Gastroesophageal sphincter (tissue), 4 donors: Measurements from ENCODE around the gene OBP2B. TPM values are rescaled to one million over a fixed set of nuclear protein-coding genes. Genes with fewer than 3 reads are reported as not detected.
"Not testable (repeated sequence)": the region's sequence is repeated elsewhere in the genome, so short reads cannot be mapped to it uniquely, and the experiment has no call there.

ENCODE experiments used
- ATAC-seq: fragments of 150-250 bp; one replicate; pipeline ENCODE4 v1.9.1; 2016; ENCODE audit warnings: mild to moderate bottlenecking, moderate library complexity
- H3K27ac ChIP-seq, 4 donors: fragments of 200-600 bp; sonication (generic) in 3 of 4; 1 replicate in 3 of 4; 2 replicates in 1 of 4; pipeline ENCODE4 v1.5.1; 2016 to 2019
- H3K27me3 ChIP-seq: fragments of 200-600 bp; sonication (generic); one replicate; pipeline ENCODE4 v1.5.1; 2019
- H3K36me3 ChIP-seq, 2 donors: fragments of 200-600 bp; sonication (generic); one replicate each; pipeline ENCODE4 v1.5.1; 2019; ENCODE audit warnings: control low read depth in 1 of 2
- H3K4me1 ChIP-seq, 3 donors: fragments of 200-600 bp; sonication (generic); 1 replicate in 2 of 3; 2 replicates in 1 of 3; pipeline ENCODE4 v1.5.1; 2016 to 2019; ENCODE audit warnings: control low read depth in 2 of 3
- H3K4me3 ChIP-seq, 2 donors: fragments of 200-600 bp; sonication (generic); one replicate each; pipeline ENCODE4 v1.5.1; 2019; ENCODE audit warnings: mild to moderate bottlenecking in 1 of 2, moderate library complexity in 1 of 2
- H3K9me3 ChIP-seq, 3 donors: fragments of 200-600 bp; sonication (generic); one replicate each; pipeline ENCODE4 v1.5.1; 2017 to 2019; ENCODE audit warnings: control low read depth in 2 of 3
- CTCF ChIP-seq, 4 experiments: fragments of 200-600 bp in 2 of 4; fragments of 450-650 bp in 2 of 4; sonication (generic) in 1 of 4; IDR thresholded peaks; one replicate each; pipeline ENCODE4 v1.5.1; 2017 to 2019; ENCODE audit warnings: antibody characterized with exemption in 4 of 4, mild to moderate bottlenecking in 2 of 4, moderate library complexity in 2 of 4
- EP300 ChIP-seq: sonication (generic); formaldehyde crosslinking; IDR thresholded peaks from one replicate; pipeline ENCODE4 v1.6.1; 2017; ENCODE audit warnings: antibody characterized with exemption, mild to moderate bottlenecking
- POLR2A ChIP-seq, 2 donors: fragments of 450-650 bp; IDR thresholded peaks; one replicate each; pipeline ENCODE4 v1.6.1; 2017; ENCODE audit warnings: antibody characterized with exemption in 2 of 2, mild to moderate bottlenecking in 2 of 2, moderate library complexity in 1 of 2
- POLR2AphosphoS5 ChIP-seq: sonication (generic); formaldehyde crosslinking; IDR thresholded peaks from one replicate; pipeline ENCODE4 v1.6.1; 2017; ENCODE audit warnings: antibody characterized with exemption
- WGBS, 2 donors: methylation state at CpG; one replicate each; pipeline ENCODE4 v1.1.5; 2018; ENCODE audit warnings: low coverage in 1 of 2; 5-methylcytosine and 5-hydroxymethylcytosine counted together
- total RNA-seq, 4 donors: library from RNA; depleted of rRNA; stranded (reverse); fragments of >200 nt; gene quantifications; one replicate each; pipeline ENCODE4 v1.1.0, GENCODE V29; 2016

OBP2B gene
- not detected for total RNA-seq

DNA sequence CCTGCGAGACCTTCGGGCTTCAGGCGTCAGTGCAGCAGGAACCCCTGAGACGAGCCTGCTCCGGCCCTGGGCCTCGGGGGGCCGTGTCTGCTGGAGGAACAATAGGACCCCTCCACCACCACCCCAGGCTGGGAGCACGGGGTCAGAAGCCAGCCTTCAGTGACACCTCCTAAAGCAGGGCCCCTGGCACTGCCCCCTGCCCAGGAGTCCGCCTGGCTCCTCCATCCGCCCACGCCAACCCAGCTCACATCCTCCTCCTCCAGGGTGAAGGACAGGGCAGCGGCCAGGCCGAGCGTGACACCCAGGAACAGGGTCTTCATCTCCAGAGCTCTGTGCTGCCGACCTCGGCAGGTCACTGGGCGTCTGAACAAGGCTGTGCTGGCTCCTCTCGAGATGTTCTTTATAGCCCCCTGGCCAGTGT, at the start of gene OBP2B:
Gene OBP2B (minus strand): TSS at position 371 of the 421 bp plus-strand sequence. CDS start 51 bp downstream, at position 320.
- ATAC-seq, H3K4me1 ChIP-seq, H3K27ac ChIP-seq, H3K36me3 ChIP-seq, H3K4me3 ChIP-seq: not testable (repeated sequence)
- H3K9me3 ChIP-seq: peaks cover 0 to 16% (median 0%) of the 10 kb centered on the region in 3 donors
- no CpG with 5 or more reads among the region's 18 CpGs for WGBS, 2 donors
- peaks cover 74% of the 10 kb centered on the region for H3K27me3 ChIP-seq

GRCh38 chr9:133258061-133259015, 49.3 kb upstream of the OBP2B start:
- Histone ChIP-seq H3K36me3 (no peaks in the 10 kb centered on the region), H3K27me3 (peaks cover 19% of the 10 kb centered on the region), H3K4me1 (no peaks in the 10 kb centered on the region), H3K27ac (peak overlapping the region in 1 of 4 donors; percentile 26), H3K9me3 (peaks cover 0 to 8% (median 0%) of the 10 kb centered on the region in 3 donors), H3K4me3 (no peak overlapping the region)
- ATAC-seq: no peak
- TF ChIP-seq POLR2A (IDR thresholded peaks at IDR 0.05) (no peak), POLR2AphosphoS5 (no peak), CTCF (IDR thresholded peaks at IDR 0.05) (no peak), EP300 (no peak)
- WGBS, 2 donors: 80 to 93% methylated on average over 3 of the region's 21 CpGs

- peak; percentile 52 for ATAC-seq
- no peaks in the 10 kb centered on the region for H3K36me3 ChIP-seq
- no peak overlapping the region for H3K4me3 ChIP-seq
- WGBS, 2 donors: 40 to 45% methylated on average over 1 to 9 of the region's 13 CpGs
- H3K27me3 ChIP-seq: peaks cover 14% of the 10 kb centered on the region
- peak overlapping the region in 2 of 4 donors; percentile 26 to 37 for H3K27ac ChIP-seq
- H3K4me1 ChIP-seq: no peaks in the 10 kb centered on the region
- H3K9me3 ChIP-seq: peaks cover 0 to 8% (median 0%) of the 10 kb centered on the region in 3 donors
- no peak for TF ChIP-seq CTCF (IDR thresholded peaks at IDR 0.05)
- no peak for TF ChIP-seq EP300
- no peak for TF ChIP-seq POLR2A (IDR thresholded peaks at IDR 0.05)
- no peak for TF ChIP-seq POLR2AphosphoS5
Observed at GRCh38 chr9:133257465-133257956, 48.5 kb upstream of the OBP2B start.

DNA sequence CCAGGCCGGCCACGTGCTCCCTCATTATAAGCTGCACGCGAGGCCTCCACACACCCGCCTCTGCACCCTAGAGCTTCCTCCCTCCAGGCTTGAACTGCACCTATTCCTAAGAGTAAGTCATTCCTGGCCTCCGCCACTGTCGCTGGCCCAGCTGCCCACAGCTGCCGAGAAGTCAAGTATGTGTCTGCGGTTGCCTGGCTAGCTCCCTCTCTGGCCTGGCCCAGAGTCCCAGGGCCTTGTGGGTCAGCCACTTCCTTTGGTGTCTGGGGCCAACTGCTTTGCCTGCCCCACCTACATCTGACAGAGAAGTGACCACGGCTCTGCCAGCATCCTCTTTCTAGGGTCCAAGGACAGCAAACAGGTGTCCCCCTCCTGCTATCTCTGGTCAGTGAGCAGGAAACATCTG, 47.6 kb upstream of the OBP2B start:
- TF ChIP-seq EP300 (no peak), POLR2A (IDR thresholded peaks at IDR 0.05) (no peak), POLR2AphosphoS5 (no peak), CTCF (IDR thresholded peaks at IDR 0.05) (no peak)
- H3K4me3 ChIP-seq: no peak overlapping the region
- H3K36me3 ChIP-seq: no peaks in the 10 kb centered on the region
- peaks cover 0 to 8% (median 0%) of the 10 kb centered on the region in 3 donors for H3K9me3 ChIP-seq
- ATAC-seq: peak; percentile 57
- H3K27ac ChIP-seq: peak overlapping the region in 2 of 4 donors; percentile 37 to 60
- WGBS, 2 donors: 86 to 93% methylated on average over 3 to 4 of the region's 10 CpGs
- H3K4me1 ChIP-seq: no peaks in the 10 kb centered on the region
- H3K27me3 ChIP-seq: peaks cover 14% of the 10 kb centered on the region

- peak overlapping the region in 1 of 4 donors; percentile 60 for H3K27ac ChIP-seq
- TF ChIP-seq POLR2A (IDR thresholded peaks at IDR 0.05): no peak
- no peak for TF ChIP-seq CTCF (IDR thresholded peaks at IDR 0.05)
- no peak for TF ChIP-seq EP300
- no peak for TF ChIP-seq POLR2AphosphoS5
- peaks cover 0 to 8% (median 0%) of the 10 kb centered on the region in 3 donors for H3K9me3 ChIP-seq
- ATAC-seq: no peak
- WGBS, 2 donors: no CpG with 5 or more reads among the region's 30 CpGs
- no peaks in the 10 kb centered on the region for H3K36me3 ChIP-seq
- no peaks in the 10 kb centered on the region for H3K4me1 ChIP-seq
- H3K27me3 ChIP-seq: peaks cover 13% of the 10 kb centered on the region
- no peak overlapping the region for H3K4me3 ChIP-seq
Observed at GRCh38 chr9:133256136-133256461, 47.0 kb upstream of the OBP2B start.
